Hepatocyte (in vitro differentiated cells): ENCODE measurements around the gene MFN2. TPM values are rescaled to one million over a fixed set of nuclear protein-coding genes. Genes with fewer than 3 reads are reported as not detected.

Source experiments
- DNase-seq: peaks from one replicate; pipeline ENCODE4 v3.0.0-alpha.2; 2016; ENCODE audit warnings: low spot score
- H2AFZ ChIP-seq: fragments of 200-600 bp; sonication (generic); 2 replicates; pipeline ENCODE4 v1.6.0; 2016; ENCODE audit warnings: antibody characterized with exemption, mild to moderate bottlenecking
- H3K27ac ChIP-seq: fragments of 200-600 bp; sonication (generic); 2 replicates; pipeline ENCODE4 v1.5.1; 2016; ENCODE audit warnings: mild to moderate bottlenecking
- H3K27me3 ChIP-seq: fragments of 200-600 bp; sonication (generic); 2 replicates; pipeline ENCODE4 v1.6.1; 2016
- H3K36me3 ChIP-seq: fragments of 200-600 bp; sonication (generic); replicated peaks from 2 replicates; pipeline ENCODE4 v1.5.1; 2016; ENCODE audit warnings: low read depth; ENCODE audit not compliant: insufficient read depth
- H3K4me1 ChIP-seq: fragments of 200-600 bp; sonication (generic); 2 replicates; pipeline ENCODE4 v1.5.1; 2016; ENCODE audit warnings: mild to moderate bottlenecking, moderate library complexity; ENCODE audit not compliant: insufficient read depth
- H3K4me2 ChIP-seq: fragments of 200-600 bp; sonication (generic); 2 replicates; pipeline ENCODE4 v1.6.0; 2016
- H3K4me3 ChIP-seq: fragments of 200-600 bp; sonication (generic); 2 replicates; pipeline ENCODE4 v1.5.1; 2016; ENCODE audit warnings: mild to moderate bottlenecking
- H3K79me2 ChIP-seq: fragments of 200-600 bp; sonication (generic); 2 replicates; pipeline ENCODE4 v1.6.0; 2017; ENCODE audit warnings: mild to moderate bottlenecking
- H3K9me2 ChIP-seq: fragments of 200-600 bp; sonication (generic); replicated peaks from 2 replicates; pipeline ENCODE4 v1.6.0; 2017; ENCODE audit warnings: mild to moderate bottlenecking; ENCODE audit not compliant: insufficient read depth
- H3K9me3 ChIP-seq: fragments of 200-600 bp; sonication (generic); 2 replicates; pipeline ENCODE4 v1.5.1; 2016; ENCODE audit warnings: low read depth, mild to moderate bottlenecking
- H4K20me1 ChIP-seq: fragments of 200-600 bp; sonication (generic); 2 replicates; pipeline ENCODE4 v1.6.0; 2016; ENCODE audit warnings: mild to moderate bottlenecking; ENCODE audit not compliant: insufficient read depth, poor library complexity, severe bottlenecking
- EZH2 ChIP-seq: fragments of 200-600 bp; sonication (generic); IDR thresholded peaks from 2 replicates; pipeline ENCODE4 v1.6.1; 2016; ENCODE audit warnings: antibody characterized with exemption, mild to moderate bottlenecking, borderline replicate concordance
- EZH2phosphoT487 ChIP-seq: fragments of 200-600 bp; sonication (generic); IDR thresholded peaks from one replicate; pipeline ENCODE4 v1.6.1; 2018; ENCODE audit warnings: antibody characterized with exemption, mild to moderate bottlenecking, low read depth, moderate library complexity; ENCODE audit not compliant: unreplicated experiment, severe bottlenecking
- WGBS: methylation state at CpG from one replicate; pipeline ENCODE4 v1.1.6; 2016; ENCODE audit warnings: low lambda C conversion rate; ENCODE audit errors: missing lambda C conversion rate; 5-methylcytosine and 5-hydroxymethylcytosine counted together
- polyA plus RNA-seq: library from polyadenylated mRNA; unstranded; fragments of >200 nt; fragmentation: Nextera tagmentation; extraction: Ambion mirVana; gene quantifications from 2 replicates; pipeline ENCODE4 v1.2.1, GENCODE V29; 2016
- total RNA-seq: library from RNA; depleted of rRNA; stranded (reverse); fragments of >200 nt; gene quantifications from 2 replicates; pipeline ENCODE4 v1.2.3, GENCODE V29; 2014
- TF ChIP-seq, protein P1 (sequence below): fragments of 200-600 bp; sonication (generic); IDR thresholded peaks from 2 replicates; pipeline ENCODE4 v1.5.1; 2016; ENCODE audit warnings: antibody characterized with exemption, mild to moderate bottlenecking; ENCODE audit not compliant: poor library complexity

MFN2 gene
- total and polyA plus RNA-seq, 2 experiments from 2014 or later, result 43.1 to 54.3 TPM

DNA sequence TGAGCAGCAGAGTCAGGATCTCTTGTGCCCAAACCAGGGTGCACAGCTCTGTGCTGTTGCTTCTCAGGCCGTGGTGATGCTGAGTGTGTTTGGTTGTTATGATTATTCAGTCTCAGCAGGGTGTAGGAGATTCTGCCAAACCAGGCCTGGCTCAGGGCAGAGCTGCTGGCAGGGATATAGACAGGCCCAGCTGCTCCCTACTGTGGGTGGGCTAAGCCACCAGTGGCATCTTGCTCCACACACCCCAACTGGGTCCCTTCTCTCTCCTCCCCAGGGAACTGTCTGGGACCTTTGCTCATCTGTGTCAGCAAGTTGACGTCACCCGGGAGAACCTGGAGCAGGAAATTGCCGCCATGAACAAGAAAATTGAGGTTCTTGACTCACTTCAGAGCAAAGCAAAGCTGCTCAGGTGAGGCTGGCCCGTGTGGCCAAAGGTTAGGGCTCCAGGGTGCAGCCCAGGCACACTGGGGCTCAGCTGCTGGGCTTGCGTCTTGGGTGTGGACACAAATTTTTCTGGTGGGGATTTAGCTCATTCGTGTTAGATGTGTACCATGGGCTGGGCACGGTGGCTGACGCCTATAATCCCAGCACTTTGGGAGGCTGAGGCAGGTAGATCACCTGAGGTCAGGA lies 29.2 kb downstream of the MFN2 start:
- no peak overlapping the region for H3K4me3 ChIP-seq
- H3K79me2 ChIP-seq, result no peaks in the 10 kb centered on the region
- H3K9me2 ChIP-seq, result no peaks in the 10 kb centered on the region
- WGBS, result 95% methylated on average over 9 of the region's 9 CpGs
- TF ChIP-seq EZH2 (no peak), EZH2phosphoT487 (no peak)
- TF ChIP-seq, protein P1, sequence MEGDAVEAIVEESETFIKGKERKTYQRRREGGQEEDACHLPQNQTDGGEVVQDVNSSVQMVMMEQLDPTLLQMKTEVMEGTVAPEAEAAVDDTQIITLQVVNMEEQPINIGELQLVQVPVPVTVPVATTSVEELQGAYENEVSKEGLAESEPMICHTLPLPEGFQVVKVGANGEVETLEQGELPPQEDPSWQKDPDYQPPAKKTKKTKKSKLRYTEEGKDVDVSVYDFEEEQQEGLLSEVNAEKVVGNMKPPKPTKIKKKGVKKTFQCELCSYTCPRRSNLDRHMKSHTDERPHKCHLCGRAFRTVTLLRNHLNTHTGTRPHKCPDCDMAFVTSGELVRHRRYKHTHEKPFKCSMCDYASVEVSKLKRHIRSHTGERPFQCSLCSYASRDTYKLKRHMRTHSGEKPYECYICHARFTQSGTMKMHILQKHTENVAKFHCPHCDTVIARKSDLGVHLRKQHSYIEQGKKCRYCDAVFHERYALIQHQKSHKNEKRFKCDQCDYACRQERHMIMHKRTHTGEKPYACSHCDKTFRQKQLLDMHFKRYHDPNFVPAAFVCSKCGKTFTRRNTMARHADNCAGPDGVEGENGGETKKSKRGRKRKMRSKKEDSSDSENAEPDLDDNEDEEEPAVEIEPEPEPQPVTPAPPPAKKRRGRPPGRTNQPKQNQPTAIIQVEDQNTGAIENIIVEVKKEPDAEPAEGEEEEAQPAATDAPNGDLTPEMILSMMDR, result no peak
- no peak overlapping the region for H2AFZ ChIP-seq
- no peak for DNase-seq
- H3K27me3 ChIP-seq, result no peaks in the 10 kb centered on the region
- H3K4me1 ChIP-seq, result no peaks in the 10 kb centered on the region
- H3K36me3 ChIP-seq, result no peaks in the 10 kb centered on the region
- no peaks in the 10 kb centered on the region for H3K9me3 ChIP-seq
- no peaks in the 10 kb centered on the region for H4K20me1 ChIP-seq
- H3K27ac ChIP-seq, result no peak overlapping the region
- no peak overlapping the region for H3K4me2 ChIP-seq

DNA sequence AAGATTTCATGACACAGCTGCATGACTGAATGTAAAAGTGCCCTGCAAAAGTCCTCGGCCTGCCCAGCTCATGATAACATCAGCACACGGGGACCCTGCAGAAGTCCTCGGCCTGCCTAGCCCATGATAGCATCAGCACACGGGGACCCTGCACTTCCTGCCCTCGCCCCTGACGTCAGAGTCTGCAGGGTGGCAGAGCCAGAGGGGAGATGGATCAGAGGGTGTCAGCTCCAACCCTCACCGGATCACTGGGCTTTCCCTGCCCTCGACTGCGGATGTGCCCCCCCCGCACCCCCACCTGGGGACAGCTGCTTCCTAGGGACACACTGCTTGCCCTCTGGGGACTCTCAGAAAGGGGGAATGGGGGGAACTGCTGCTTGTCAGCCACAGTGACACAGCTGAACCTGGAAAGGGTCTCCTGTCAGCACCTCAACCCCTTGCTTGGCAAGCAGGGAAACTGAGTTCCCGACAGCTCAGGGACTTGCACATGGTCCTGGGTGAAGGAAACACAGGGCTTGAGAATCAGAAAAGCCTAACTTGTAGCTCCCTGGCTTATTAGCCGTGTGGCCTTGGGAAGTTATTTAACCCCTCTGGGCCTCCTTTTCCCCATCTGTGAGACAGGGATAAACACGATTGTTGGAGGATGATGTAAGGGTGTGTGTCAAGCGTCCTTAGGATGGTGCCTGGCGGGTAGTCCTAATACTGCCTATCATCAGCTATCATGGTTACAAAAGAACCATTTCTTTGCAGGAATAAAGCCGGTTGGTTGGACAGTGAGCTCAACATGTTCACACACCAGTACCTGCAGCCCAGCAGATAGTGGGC lies 30.7 kb downstream of the MFN2 start:
- no peaks in the 10 kb centered on the region for H3K79me2 ChIP-seq
- no peaks in the 10 kb centered on the region for H3K9me3 ChIP-seq
- TF ChIP-seq EZH2phosphoT487 (no peak), EZH2 (no peak)
- TF ChIP-seq, protein P1, result no peak
- H2AFZ ChIP-seq, result no peak overlapping the region
- no peaks in the 10 kb centered on the region for H3K36me3 ChIP-seq
- WGBS, result 95% methylated on average over 16 of the region's 16 CpGs
- no peaks in the 10 kb centered on the region for H3K27me3 ChIP-seq
- no peak for DNase-seq
- H3K4me3 ChIP-seq, result no peak overlapping the region
- H4K20me1 ChIP-seq, result no peaks in the 10 kb centered on the region
- no peak overlapping the region for H3K4me2 ChIP-seq
- no peak overlapping the region for H3K27ac ChIP-seq
- no peaks in the 10 kb centered on the region for H3K4me1 ChIP-seq
- no peaks in the 10 kb centered on the region for H3K9me2 ChIP-seq

DNA sequence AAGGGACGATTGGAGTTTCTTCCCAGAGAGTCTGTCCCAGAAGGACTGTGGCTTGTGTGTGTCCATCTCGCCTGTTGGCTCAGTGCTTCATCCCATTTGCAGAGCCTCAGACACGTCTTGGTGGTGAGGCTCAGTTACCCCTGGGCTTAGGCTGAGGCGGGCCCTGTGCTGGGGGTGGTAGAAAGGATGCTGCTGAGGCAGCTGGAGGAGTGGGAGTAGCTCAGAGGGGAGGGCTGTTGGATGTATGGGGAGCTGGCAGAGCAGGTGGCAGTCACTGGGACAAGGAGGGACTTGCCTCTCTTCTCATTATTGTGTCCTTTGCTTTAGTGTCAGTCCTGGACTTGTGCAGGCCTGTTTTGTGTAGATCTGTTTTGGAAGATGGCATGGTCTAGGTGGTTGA lies 31.8 kb downstream of the MFN2 start:
- no peak overlapping the region for H2AFZ ChIP-seq
- no peaks in the 10 kb centered on the region for H3K9me2 ChIP-seq
- H3K4me2 ChIP-seq, result no peak overlapping the region
- WGBS, result 97% methylated on average over 4 of the region's 4 CpGs
- no peak for DNase-seq
- TF ChIP-seq EZH2, result no peak
- no peak for TF ChIP-seq EZH2phosphoT487
- TF ChIP-seq, protein P1, result no peak
- no peaks in the 10 kb centered on the region for H3K4me1 ChIP-seq
- H3K27ac ChIP-seq, result no peak overlapping the region
- no peaks in the 10 kb centered on the region for H3K79me2 ChIP-seq
- no peaks in the 10 kb centered on the region for H3K9me3 ChIP-seq
- no peaks in the 10 kb centered on the region for H3K36me3 ChIP-seq
- no peaks in the 10 kb centered on the region for H3K27me3 ChIP-seq
- no peak overlapping the region for H3K4me3 ChIP-seq
- no peaks in the 10 kb centered on the region for H4K20me1 ChIP-seq
